ENCODE data around the gene PICK1. TPM values are rescaled to one million over a fixed set of nuclear protein-coding genes. Genes with fewer than 3 reads are reported as not detected.

Gene PICK1
- total RNA-seq, result 10 to 100 TPM; 27.6 to 47.2 TPM

- DNase-seq, result peak; percentile 87
- peak within 1 kb of the TSS; percentile 80 to 86 for H3K9ac ChIP-seq (ENCODE audit: low read depth in 2 of 2, low read length in 2 of 2)
- H3K27me3 ChIP-seq, result no peaks in the 10 kb centered on the region
- no peaks in the 10 kb centered on the region for H3K36me3 ChIP-seq
- H3K4me1 ChIP-seq, result no peaks in the 10 kb centered on the region
- TF ChIP-seq, protein P1, sequence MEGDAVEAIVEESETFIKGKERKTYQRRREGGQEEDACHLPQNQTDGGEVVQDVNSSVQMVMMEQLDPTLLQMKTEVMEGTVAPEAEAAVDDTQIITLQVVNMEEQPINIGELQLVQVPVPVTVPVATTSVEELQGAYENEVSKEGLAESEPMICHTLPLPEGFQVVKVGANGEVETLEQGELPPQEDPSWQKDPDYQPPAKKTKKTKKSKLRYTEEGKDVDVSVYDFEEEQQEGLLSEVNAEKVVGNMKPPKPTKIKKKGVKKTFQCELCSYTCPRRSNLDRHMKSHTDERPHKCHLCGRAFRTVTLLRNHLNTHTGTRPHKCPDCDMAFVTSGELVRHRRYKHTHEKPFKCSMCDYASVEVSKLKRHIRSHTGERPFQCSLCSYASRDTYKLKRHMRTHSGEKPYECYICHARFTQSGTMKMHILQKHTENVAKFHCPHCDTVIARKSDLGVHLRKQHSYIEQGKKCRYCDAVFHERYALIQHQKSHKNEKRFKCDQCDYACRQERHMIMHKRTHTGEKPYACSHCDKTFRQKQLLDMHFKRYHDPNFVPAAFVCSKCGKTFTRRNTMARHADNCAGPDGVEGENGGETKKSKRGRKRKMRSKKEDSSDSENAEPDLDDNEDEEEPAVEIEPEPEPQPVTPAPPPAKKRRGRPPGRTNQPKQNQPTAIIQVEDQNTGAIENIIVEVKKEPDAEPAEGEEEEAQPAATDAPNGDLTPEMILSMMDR (IDR thresholded peaks at IDR 0.05), result no peak
- H3K27ac ChIP-seq, result peak within 1 kb of the TSS; percentile 55
- peak within 1 kb of the TSS; percentile 54 for H3K4me3 ChIP-seq
- no peaks in the 10 kb centered on the region for H3K9me3 ChIP-seq
- intact Hi-C loops (cut with DNase I), result no loop called here
Measured at GRCh38 chr22:38056969-38057891, at the start of gene PICK1. TSS of gene PICK1 (plus strand) at chr22:38057404. CDS start at chr22:38057810, 406 bp downstream.

GRCh38 chr22:38009000-38009806 is 48.0 kb upstream of the PICK1 start:
- DNase-seq, result no peak
- H3K9me3 ChIP-seq, result no peaks in the 10 kb centered on the region
- TF ChIP-seq, protein P1 (IDR thresholded peaks at IDR 0.05), result no peak
- no peaks in the 10 kb centered on the region for H3K27me3 ChIP-seq
- no peak overlapping the region for H3K27ac ChIP-seq
- no peaks in the 10 kb centered on the region for H3K36me3 ChIP-seq
- intact Hi-C loops (cut with DNase I), result no loop called here
- H3K9ac ChIP-seq (ENCODE audit: low read depth in 2 of 2, low read length in 2 of 2), result no peak overlapping the region
- no peak overlapping the region for H3K4me3 ChIP-seq
- H3K4me1 ChIP-seq, result no peaks in the 10 kb centered on the region

GRCh38 chr22:38012604-38013072 is 44.6 kb upstream of the PICK1 start:
- intact Hi-C loops (cut with DNase I), result no loop called here
- Histone ChIP-seq H3K4me3 (no peak overlapping the region), H3K27me3 (no peaks in the 10 kb centered on the region), H3K36me3 (no peaks in the 10 kb centered on the region), H3K9me3 (no peaks in the 10 kb centered on the region), H3K27ac (no peak overlapping the region), H3K9ac (ENCODE audit: low read depth in 2 of 2, low read length in 2 of 2) (no peak overlapping the region), H3K4me1 (peaks cover 4% of the 10 kb centered on the region)
- no peak for DNase-seq
- TF ChIP-seq, protein P1 (IDR thresholded peaks at IDR 0.05), result no peak

GRCh38 chr22:38014083-38014482 is 43.1 kb upstream of the PICK1 start:
- Histone ChIP-seq H3K9ac (ENCODE audit: low read depth in 2 of 2, low read length in 2 of 2) (no peak overlapping the region), H3K27me3 (no peaks in the 10 kb centered on the region), H3K36me3 (no peaks in the 10 kb centered on the region), H3K27ac (no peak overlapping the region), H3K9me3 (no peaks in the 10 kb centered on the region), H3K4me1 (peaks cover 5% of the 10 kb centered on the region), H3K4me3 (no peak overlapping the region)
- intact Hi-C loops (cut with DNase I), result no loop called here
- no peak for DNase-seq
- TF ChIP-seq, protein P1 (IDR thresholded peaks at IDR 0.05), result no peak

Measured in colonic mucosa (tissue), 4 donors.